ENCODE results near the gene HARBI1. TPM values are rescaled to one million over a fixed set of nuclear protein-coding genes. Genes with fewer than 3 reads are reported as not detected.

HARBI1 gene
- total and polyA plus RNA-seq, 2 of the 4 experiments (the other 2 are of a cell fraction) = 2.7 to 5.2 TPM

GRCh38 chr11:46631676-46632075, 14.6 kb upstream of the HARBI1 start:
- H3K4me2 ChIP-seq (ENCODE audit: low read depth, low read length) = no peak overlapping the region
- no peak overlapping the region for H2AK9ac ChIP-seq (replicated peaks; ENCODE audit: low read depth, low read length, poor library complexity)
- H3K9me3 ChIP-seq (ENCODE audit: control insufficient read depth, insufficient read depth, low read length) = no peaks in the 10 kb centered on the region
- H2BK120ac ChIP-seq (ENCODE audit: low read depth, low read length) = no peak overlapping the region
- intact Hi-C loops (cut with micrococcal nuclease) = no loop called here
- no peak overlapping the region for H4K5ac ChIP-seq (ENCODE audit: low read depth, low read length)
- peaks cover 2% of the 10 kb centered on the region; the same call in 1 of the 2 replicates for H4K20me1 ChIP-seq (ENCODE audit: insufficient read depth, low read length)
- in situ Hi-C loops (cut with MboI; ENCODE audit: low sequenced_read_pairs) = no loop called here
- no peaks in the 10 kb centered on the region for H3K9me1 ChIP-seq (ENCODE audit: insufficient read depth, low read length)
- ATAC-seq (ENCODE audit: low read depth) = no peak
- no peak overlapping the region for H3K4ac ChIP-seq (ENCODE audit: low read depth, low read length)
- H3K14ac ChIP-seq (replicated peaks; ENCODE audit: low read depth, low read length) = no peak overlapping the region
- peaks cover 19% of the 10 kb centered on the region for H3K36me3 ChIP-seq (ENCODE audit: control insufficient read depth, insufficient read depth, low read length)
- TF ChIP-seq CTCF (conservative IDR thresholded peaks at IDR 0.05; ENCODE audit: low read depth, low read length) = no peak
- no peak for TF ChIP-seq BHLHE40 (IDR thresholded peaks at IDR 0.05; ENCODE audit: low read depth, low read length)
- TF ChIP-seq POLR2A (IDR thresholded peaks at IDR 0.05; ENCODE audit: low read depth, low read length) = no peak
- no peak for TF ChIP-seq ELK1 (IDR thresholded peaks at IDR 0.05; ENCODE audit: borderline replicate concordance, low read depth, low read length)
- no peak for TF ChIP-seq MXI1 (IDR thresholded peaks at IDR 0.05; ENCODE audit: borderline replicate concordance, low read depth, low read length)
- TF ChIP-seq RFX5 (IDR thresholded peaks at IDR 0.05; ENCODE audit: low read depth, low read length) = no peak
- no peak for TF ChIP-seq MAFK (IDR thresholded peaks at IDR 0.05; ENCODE audit: low read depth, low read length)
- no peak for TF ChIP-seq SMC3 (IDR thresholded peaks at IDR 0.05; ENCODE audit: low read depth, low read length)
- no peak for TF ChIP-seq RAD21 (IDR thresholded peaks at IDR 0.05; ENCODE audit: low read length)
- TF ChIP-seq MAZ (IDR thresholded peaks at IDR 0.05; ENCODE audit: borderline replicate concordance, low read depth, low read length) = no peak
- TF ChIP-seq CHD1 (IDR thresholded peaks at IDR 0.05; ENCODE audit: low read depth, low read length) = no peak
- TF ChIP-seq NFE2L2 (IDR thresholded peaks at IDR 0.05; ENCODE audit: low read depth, low read length) = no peak
- TF ChIP-seq USF2 (IDR thresholded peaks at IDR 0.05; ENCODE audit: low read depth, low read length) = no peak
- no peak for TF ChIP-seq FOS (IDR thresholded peaks at IDR 0.05; ENCODE audit: low read depth, low read length)
- H3K79me1 ChIP-seq (ENCODE audit: low read depth in 1 of 2, low read length in 2 of 2) = peaks cover 18 to 37% of the 10 kb centered on the region in 2 experiments
- H2BK5ac ChIP-seq (ENCODE audit: low read depth, low read length, poor library complexity, severe bottlenecking) = no peak overlapping the region
- no CpG with 5 or more reads among the region's 2 CpGs for WGBS, 2 experiments (ENCODE audit: extremely low coverage in 2 of 2, insufficient read length in 1 of 2)
- H3K9ac ChIP-seq (ENCODE audit: low read depth, low read length) = no peak overlapping the region
- H2AK5ac ChIP-seq (ENCODE audit: low read depth, low read length) = no peak overlapping the region
- H2BK20ac ChIP-seq (ENCODE audit: low read depth, low read length) = no peak overlapping the region
- H4K8ac ChIP-seq (ENCODE audit: low read depth in 2 of 2, low read length in 2 of 2) = no peak overlapping the region
- dilution Hi-C loops (cut with HindIII; ENCODE audit: low sequenced_read_pairs, unreplicated experiment) = no loop called here
- H3K56ac ChIP-seq (ENCODE audit: extremely low read depth, insufficient read depth, low read length) = no peak overlapping the region
- POLR2A ChIA-PET (ENCODE audit: unreplicated experiment) = no interaction called here
- H3K4me3 ChIP-seq (ENCODE audit: insufficient read depth, low read depth, low read length) = no peak overlapping the region
- no peaks in the 10 kb centered on the region for H3K27me3 ChIP-seq (ENCODE audit: control insufficient read depth, insufficient read depth, low read length)
- no peak overlapping the region for H3K27ac ChIP-seq (ENCODE audit: insufficient read depth, low read length)
- no peak overlapping the region for H3K18ac ChIP-seq (ENCODE audit: low read depth, low read length)
- H2AFZ ChIP-seq (replicated peaks; ENCODE audit: low read length, poor library complexity) = no peak overlapping the region
- CTCF ChIA-PET = interaction anchor here (2.1 kb wide), 1 partner anchor 14 kb away, joined by 6 read pairs; the partner anchor contains the start of gene ATG13
- H2BK15ac ChIP-seq (ENCODE audit: low read depth, low read length) = no peak overlapping the region
- H4K91ac ChIP-seq (ENCODE audit: insufficient read depth, low read depth, low read length) = no peak overlapping the region
- BruUV-seq (replicated peaks) = no TSS peak
- no peak for DNase-seq
- no peak overlapping the region for H3K23ac ChIP-seq (ENCODE audit: low read depth, low read length)
- H3K4me1 ChIP-seq (ENCODE audit: control insufficient read depth, insufficient read depth, low read length) = no peaks in the 10 kb centered on the region

Measured in IMR-90 (cell line).